ENCODE results near the gene MRPL49. TPM values are rescaled to one million over a fixed set of nuclear protein-coding genes. Genes with fewer than 3 reads are reported as not detected.
A peak's percentile ranks its signal among the peaks of the same experiment; 100 is the strongest.

Gene MRPL49
- total and polyA plus RNA-seq, 2 of the 13 experiments (the other 11 are each of a cell fraction or from before 2014, with no cell fraction given) = 39.2 to 53.3 TPM

DNA sequence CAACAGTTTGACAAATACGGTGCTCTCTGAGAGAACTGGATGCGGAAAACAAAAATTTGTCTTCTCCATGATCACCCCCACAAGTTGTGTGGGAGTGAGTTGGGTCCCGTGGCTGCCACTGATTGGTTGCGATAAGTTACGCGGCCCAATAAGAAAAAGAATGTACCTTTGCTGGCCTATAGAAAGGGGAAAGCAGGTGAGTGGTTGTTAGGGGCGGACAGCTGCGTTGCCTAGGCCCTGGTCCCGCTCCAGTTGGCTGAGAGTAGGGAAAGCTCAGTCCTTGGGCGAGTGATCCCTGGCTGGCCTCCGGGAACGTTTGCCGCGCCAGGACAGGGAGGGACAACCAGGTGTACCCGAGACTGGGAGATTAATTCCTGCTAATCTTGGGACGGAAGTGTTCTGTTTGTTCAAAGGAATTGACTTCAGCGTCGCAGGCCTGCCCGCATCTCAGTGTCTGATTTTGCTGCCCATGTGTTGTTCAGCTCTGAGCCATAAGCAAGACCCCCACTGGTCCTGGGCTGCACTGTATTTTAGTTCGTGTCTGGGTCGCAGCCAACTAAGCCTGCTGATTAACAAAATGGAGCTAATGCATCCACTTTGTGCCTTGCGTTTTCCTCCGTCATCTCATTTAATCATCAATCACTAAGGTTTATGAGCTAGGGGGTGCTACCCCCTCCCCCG is 13.0 kb downstream of the MRPL49 start (continued):
- TF ChIP-seq ARNT2 (CRISPR knock-in tag; IDR thresholded peaks at IDR 0.05; ENCODE audit: low read depth) = no peak
- TF ChIP-seq ZFAT (CRISPR knock-in tag; conservative IDR thresholded peaks at IDR 0.05) = no peak
- TF ChIP-seq, protein P1, sequence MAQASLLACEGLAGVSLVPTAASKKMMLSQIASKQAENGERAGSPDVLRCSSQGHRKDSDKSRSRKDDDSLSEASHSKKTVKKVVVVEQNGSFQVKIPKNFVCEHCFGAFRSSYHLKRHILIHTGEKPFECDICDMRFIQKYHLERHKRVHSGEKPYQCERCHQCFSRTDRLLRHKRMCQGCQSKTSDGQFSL (CRISPR knock-in tag; IDR thresholded peaks at IDR 0.05) = no peak
- peak; percentile 63 for TF ChIP-seq ETV5 (CRISPR knock-in tag; IDR thresholded peaks at IDR 0.05; ENCODE audit: borderline replicate concordance)
- TF ChIP-seq KLF13 (CRISPR knock-in tag; IDR thresholded peaks at IDR 0.05) = no peak
- TF ChIP-seq ZNF672 (CRISPR knock-in tag; IDR thresholded peaks at IDR 0.05) = no peak
- no peak for TF ChIP-seq YEATS4 (CRISPR knock-in tag; IDR thresholded peaks at IDR 0.05; ENCODE audit: borderline replicate concordance)
- TF ChIP-seq, protein P2, sequence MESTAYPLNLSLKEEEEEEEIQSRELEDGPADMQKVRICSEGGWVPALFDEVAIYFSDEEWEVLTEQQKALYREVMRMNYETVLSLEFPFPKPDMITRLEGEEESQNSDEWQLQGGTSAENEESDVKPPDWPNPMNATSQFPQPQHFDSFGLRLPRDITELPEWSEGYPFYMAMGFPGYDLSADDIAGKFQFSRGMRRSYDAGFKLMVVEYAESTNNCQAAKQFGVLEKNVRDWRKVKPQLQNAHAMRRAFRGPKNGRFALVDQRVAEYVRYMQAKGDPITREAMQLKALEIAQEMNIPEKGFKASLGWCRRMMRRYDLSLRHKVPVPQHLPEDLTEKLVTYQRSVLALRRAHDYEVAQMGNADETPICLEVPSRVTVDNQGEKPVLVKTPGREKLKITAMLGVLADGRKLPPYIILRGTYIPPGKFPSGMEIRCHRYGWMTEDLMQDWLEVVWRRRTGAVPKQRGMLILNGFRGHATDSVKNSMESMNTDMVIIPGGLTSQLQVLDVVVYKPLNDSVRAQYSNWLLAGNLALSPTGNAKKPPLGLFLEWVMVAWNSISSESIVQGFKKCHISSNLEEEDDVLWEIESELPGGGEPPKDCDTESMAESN (CRISPR knock-in tag; conservative IDR thresholded peaks at IDR 0.05) = no peak
- no peak for TF ChIP-seq ELF3 (CRISPR knock-in tag; IDR thresholded peaks at IDR 0.05)
- no peak for TF ChIP-seq ZNF382 (CRISPR knock-in tag; IDR thresholded peaks at IDR 0.05; ENCODE audit: borderline replicate concordance)
- no peak for TF ChIP-seq JARID2 (CRISPR knock-in tag; IDR thresholded peaks at IDR 0.05; ENCODE audit: insufficient replicate concordance)
- no peak for TF ChIP-seq TMF1 (CRISPR knock-in tag; IDR thresholded peaks at IDR 0.05; ENCODE audit: low read depth)
- TF ChIP-seq ZNF543 (CRISPR knock-in tag; IDR thresholded peaks at IDR 0.05) = 0 out of 2 replicates have a peak, but pooled peaks have one; percentile 20
- TF ChIP-seq U2AF1 (optimal IDR thresholded peaks at IDR 0.05; ENCODE audit: low read depth, low read length) = no peak
- TF ChIP-seq TBL1XR1 (IDR thresholded peaks at IDR 0.05; ENCODE audit: borderline replicate concordance, low read length, partially characterized antibody) = no peak
- TF ChIP-seq, protein P3, sequence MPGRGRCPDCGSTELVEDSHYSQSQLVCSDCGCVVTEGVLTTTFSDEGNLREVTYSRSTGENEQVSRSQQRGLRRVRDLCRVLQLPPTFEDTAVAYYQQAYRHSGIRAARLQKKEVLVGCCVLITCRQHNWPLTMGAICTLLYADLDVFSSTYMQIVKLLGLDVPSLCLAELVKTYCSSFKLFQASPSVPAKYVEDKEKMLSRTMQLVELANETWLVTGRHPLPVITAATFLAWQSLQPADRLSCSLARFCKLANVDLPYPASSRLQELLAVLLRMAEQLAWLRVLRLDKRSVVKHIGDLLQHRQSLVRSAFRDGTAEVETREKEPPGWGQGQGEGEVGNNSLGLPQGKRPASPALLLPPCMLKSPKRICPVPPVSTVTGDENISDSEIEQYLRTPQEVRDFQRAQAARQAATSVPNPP (CRISPR knock-in tag; IDR thresholded peaks at IDR 0.05) = no peak
- TF ChIP-seq GPN1 (CRISPR knock-in tag; IDR thresholded peaks at IDR 0.05; ENCODE audit: borderline replicate concordance) = no peak
- no peak; the same call in 1 of the 2 replicates for TF ChIP-seq RXRA (CRISPR knock-in tag; IDR thresholded peaks at IDR 0.05)
- no peak for TF ChIP-seq KAT2B (IDR thresholded peaks at IDR 0.05; ENCODE audit: borderline replicate concordance, low read depth, low read length)
- TF ChIP-seq TBP (CRISPR knock-in tag; IDR thresholded peaks at IDR 0.05) = no peak
- TF ChIP-seq, protein P4, sequence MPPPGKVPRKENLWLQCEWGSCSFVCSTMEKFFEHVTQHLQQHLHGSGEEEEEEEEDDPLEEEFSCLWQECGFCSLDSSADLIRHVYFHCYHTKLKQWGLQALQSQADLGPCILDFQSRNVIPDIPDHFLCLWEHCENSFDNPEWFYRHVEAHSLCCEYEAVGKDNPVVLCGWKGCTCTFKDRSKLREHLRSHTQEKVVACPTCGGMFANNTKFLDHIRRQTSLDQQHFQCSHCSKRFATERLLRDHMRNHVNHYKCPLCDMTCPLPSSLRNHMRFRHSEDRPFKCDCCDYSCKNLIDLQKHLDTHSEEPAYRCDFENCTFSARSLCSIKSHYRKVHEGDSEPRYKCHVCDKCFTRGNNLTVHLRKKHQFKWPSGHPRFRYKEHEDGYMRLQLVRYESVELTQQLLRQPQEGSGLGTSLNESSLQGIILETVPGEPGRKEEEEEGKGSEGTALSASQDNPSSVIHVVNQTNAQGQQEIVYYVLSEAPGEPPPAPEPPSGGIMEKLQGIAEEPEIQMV (CRISPR knock-in tag; IDR thresholded peaks at IDR 0.05; ENCODE audit: low read depth) = no peak
- no peak for TF ChIP-seq NCOA5 (CRISPR knock-in tag; IDR thresholded peaks at IDR 0.05)
- peak; percentile 10; the same call in 1 of the 2 replicates for TF ChIP-seq MED1 (CRISPR knock-in tag; IDR thresholded peaks at IDR 0.05)
- no peak for TF ChIP-seq NFRKB (IDR thresholded peaks at IDR 0.05)
- TF ChIP-seq MAZ (IDR thresholded peaks at IDR 0.05; ENCODE audit: borderline replicate concordance, low read depth, low read length) = no peak
- TF ChIP-seq MAZ (CRISPR knock-in tag; IDR thresholded peaks at IDR 0.05; ENCODE audit: low read depth) = no peak; the same call in 1 of the 2 replicates
- TF ChIP-seq ZNF501 (CRISPR knock-in tag; IDR thresholded peaks at IDR 0.05) = no peak
- TF ChIP-seq PLRG1 (conservative IDR thresholded peaks at IDR 0.05) = no peak
- peak; percentile 15; the same call in 1 of the 2 replicates for TF ChIP-seq HCFC1 (IDR thresholded peaks at IDR 0.05; ENCODE audit: low read depth, low read length)

All from HepG2 (cell line).